HEK293 (cell line): ENCODE measurements around the gene AFG1L.
A peak's percentile ranks its signal among the peaks of the same experiment; 100 is the strongest.

Source experiments
- FEZF1 ChIP-seq: fragments of 450-650 bp; formaldehyde crosslinking; IDR thresholded peaks from 2 replicates; pipeline ENCODE4 v1.5.1; 2016; ENCODE audit warnings: missing biosample characterization, missing genetic modification characterization
- OVOL3 ChIP-seq: fragments of 450-650 bp; formaldehyde crosslinking; IDR thresholded peaks from 2 replicates; pipeline ENCODE4 v1.5.1; 2016; ENCODE audit warnings: missing biosample characterization, missing genetic modification characterization
- PATZ1 ChIP-seq: fragments of 450-650 bp; formaldehyde crosslinking; IDR thresholded peaks from 2 replicates; pipeline ENCODE4 v1.5.1; 2016; ENCODE audit warnings: missing biosample characterization, missing genetic modification characterization
- PRDM10 ChIP-seq: fragments of 450-650 bp; formaldehyde crosslinking; IDR thresholded peaks from 2 replicates; pipeline ENCODE4 v1.5.1; 2016; ENCODE audit warnings: missing biosample characterization, missing genetic modification characterization
- SCRT2 ChIP-seq: fragments of 450-650 bp; formaldehyde crosslinking; IDR thresholded peaks from 2 replicates; pipeline ENCODE4 v1.5.1; 2016; ENCODE audit warnings: missing biosample characterization, missing genetic modification characterization
- WT1 ChIP-seq: fragments of 450-650 bp; formaldehyde crosslinking; IDR thresholded peaks from 2 replicates; pipeline ENCODE4 v1.5.1; 2016; ENCODE audit warnings: missing biosample characterization, missing genetic modification characterization
- ZBTB21 ChIP-seq: fragments of 450-650 bp; formaldehyde crosslinking; IDR thresholded peaks from 2 replicates; pipeline ENCODE4 v1.5.1; 2017; ENCODE audit warnings: missing biosample characterization, missing genetic modification characterization
- ZBTB49 ChIP-seq: fragments of 450-650 bp; formaldehyde crosslinking; IDR thresholded peaks from 2 replicates; pipeline ENCODE4 v1.5.1; 2016; ENCODE audit warnings: missing biosample characterization, missing genetic modification characterization, low read depth
- ZBTB7A ChIP-seq: fragments of 450-650 bp; formaldehyde crosslinking; IDR thresholded peaks from 2 replicates; pipeline ENCODE4 v1.5.1; 2016; ENCODE audit warnings: low read depth, missing biosample characterization, missing genetic modification characterization
- ZIC2 ChIP-seq: fragments of 450-650 bp; formaldehyde crosslinking; IDR thresholded peaks from 2 replicates; pipeline ENCODE4 v1.5.1; 2016; ENCODE audit warnings: missing biosample characterization, missing genetic modification characterization
- ZNF174 ChIP-seq: fragments of 450-650 bp; formaldehyde crosslinking; IDR thresholded peaks from 2 replicates; pipeline ENCODE4 v1.5.0; 2017; ENCODE audit warnings: missing biosample characterization, mild to moderate bottlenecking, missing genetic modification characterization
- ZNF18 ChIP-seq: fragments of 450-650 bp; formaldehyde crosslinking; IDR thresholded peaks from 2 replicates; pipeline ENCODE4 v1.5.1; 2016; ENCODE audit warnings: missing biosample characterization, missing genetic modification characterization
- ZNF184 ChIP-seq: fragments of 450-650 bp; IDR thresholded peaks from 2 replicates; pipeline ENCODE4 v1.5.1; 2018; ENCODE audit warnings: missing biosample characterization, mild to moderate bottlenecking, missing genetic modification characterization
- ZNF211 ChIP-seq: fragments of 450-650 bp; formaldehyde crosslinking; IDR thresholded peaks from 2 replicates; pipeline ENCODE4 v1.5.1; 2016; ENCODE audit warnings: low read depth, missing biosample characterization, missing genetic modification characterization
- ZNF221 ChIP-seq: fragments of 450-650 bp; formaldehyde crosslinking; IDR thresholded peaks from 2 replicates; pipeline ENCODE4 v1.5.1; 2017; ENCODE audit warnings: missing biosample characterization, missing genetic modification characterization, borderline replicate concordance
- ZNF292 ChIP-seq: fragments of 450-650 bp; formaldehyde crosslinking; IDR thresholded peaks from 2 replicates; pipeline ENCODE4 v1.5.1; 2016; ENCODE audit warnings: low read depth, missing biosample characterization, missing genetic modification characterization, borderline replicate concordance
- ZNF302 ChIP-seq: fragments of 450-650 bp; formaldehyde crosslinking; IDR thresholded peaks from 2 replicates; pipeline ENCODE4 v1.5.1; 2016; ENCODE audit warnings: missing biosample characterization, missing genetic modification characterization, low read depth
- ZNF311 ChIP-seq: fragments of 450-650 bp; formaldehyde crosslinking; IDR thresholded peaks from 2 replicates; pipeline ENCODE4 v1.5.1; 2017; ENCODE audit warnings: missing biosample characterization, missing genetic modification characterization, borderline replicate concordance
- ZNF324 ChIP-seq: fragments of 450-650 bp; formaldehyde crosslinking; IDR thresholded peaks from 2 replicates; pipeline ENCODE4 v1.5.1; 2016; ENCODE audit warnings: missing biosample characterization, missing genetic modification characterization
- ZNF521 ChIP-seq: fragments of 450-650 bp; formaldehyde crosslinking; IDR thresholded peaks from 2 replicates; pipeline ENCODE4 v1.5.1; 2017; ENCODE audit warnings: missing biosample characterization, mild to moderate bottlenecking, missing genetic modification characterization
- ZNF530 ChIP-seq: fragments of 450-650 bp; formaldehyde crosslinking; IDR thresholded peaks from 2 replicates; pipeline ENCODE4 v1.5.1; 2016; ENCODE audit warnings: low read depth, missing biosample characterization, missing genetic modification characterization
- ZNF548 ChIP-seq: fragments of 450-650 bp; formaldehyde crosslinking; IDR thresholded peaks from 2 replicates; pipeline ENCODE4 v1.5.1; 2016; ENCODE audit warnings: missing biosample characterization, missing genetic modification characterization
- ZNF624 ChIP-seq: fragments of 450-650 bp; formaldehyde crosslinking; IDR thresholded peaks from 2 replicates; pipeline ENCODE4 v1.5.1; 2017; ENCODE audit warnings: missing biosample characterization, missing genetic modification characterization
- ZNF791 ChIP-seq: fragments of 450-650 bp; formaldehyde crosslinking; IDR thresholded peaks from 2 replicates; pipeline ENCODE4 v1.5.1; 2016; ENCODE audit warnings: missing biosample characterization, missing genetic modification characterization
- ZNF792 ChIP-seq: fragments of 450-650 bp; formaldehyde crosslinking; IDR thresholded peaks from 2 replicates; pipeline ENCODE4 v1.5.1; 2016; ENCODE audit warnings: missing biosample characterization, missing genetic modification characterization
- ZNF843 ChIP-seq: fragments of 450-650 bp; formaldehyde crosslinking; IDR thresholded peaks from 2 replicates; pipeline ENCODE4 v1.5.1; 2016; ENCODE audit warnings: missing biosample characterization, missing genetic modification characterization
- ZSCAN16 ChIP-seq: fragments of 450-650 bp; formaldehyde crosslinking; IDR thresholded peaks from 2 replicates; pipeline ENCODE4 v1.5.1; 2016; ENCODE audit warnings: missing biosample characterization, missing genetic modification characterization
- TF ChIP-seq, protein P1 (sequence below): fragments of 450-650 bp; formaldehyde crosslinking; IDR thresholded peaks from 2 replicates; pipeline ENCODE4 v1.5.1; 2016; ENCODE audit warnings: missing biosample characterization, missing genetic modification characterization, borderline replicate concordance
- TF ChIP-seq, protein P2 (sequence below): IDR thresholded peaks from 2 replicates; pipeline ENCODE4 v1.6.1; 2011; ENCODE audit warnings: mild to moderate bottlenecking, low read depth, low read length, borderline replicate concordance

The AFG1L gene

GRCh38 chr6:108562503-108562993, 267.7 kb downstream of the AFG1L start (continued):
- TF ChIP-seq ZBTB49 (tag by site-specific recombination) (no peak), WT1 (peak; percentile 94), ZBTB21 (tag by site-specific recombination) (peak; percentile 94), ZBTB7A (tag by site-specific recombination) (no peak), ZNF843 (tag by site-specific recombination) (peak; percentile 93), ZNF174 (tag by site-specific recombination) (no peak), ZNF791 (tag by site-specific recombination) (no peak), ZNF211 (no peak), ZIC2 (tag by site-specific recombination) (peak; percentile 96), ZNF792 (tag by site-specific recombination) (0 out of 2 replicates have a peak, but pooled peaks have one; percentile 8), PRDM10 (tag by site-specific recombination) (peak; percentile 72), ZNF311 (tag by site-specific recombination) (no peak), ZNF521 (tag by site-specific recombination) (no peak), ZSCAN16 (no peak), OVOL3 (tag by site-specific recombination) (peak; percentile 77; the same call in 1 of the 2 replicates), ZNF184 (tag by site-specific recombination) (no peak; the same call in 1 of the 2 replicates), ZNF302 (tag by site-specific recombination) (no peak), ZNF530 (tag by site-specific recombination) (no peak), SCRT2 (tag by site-specific recombination) (peak; percentile 41), ZNF18 (tag by site-specific recombination) (peak; percentile 66; the same call in 1 of the 2 replicates), ZNF292 (tag by site-specific recombination) (no peak), ZNF624 (tag by site-specific recombination) (no peak), ZNF324 (tag by site-specific recombination) (peak; percentile 57; the same call in 1 of the 2 replicates), FEZF1 (tag by site-specific recombination) (peak; percentile 91), ZNF221 (tag by site-specific recombination) (no peak), PATZ1 (tag by site-specific recombination) (peak; percentile 88), ZNF548 (tag by site-specific recombination) (no peak)
- TF ChIP-seq, protein P1, sequence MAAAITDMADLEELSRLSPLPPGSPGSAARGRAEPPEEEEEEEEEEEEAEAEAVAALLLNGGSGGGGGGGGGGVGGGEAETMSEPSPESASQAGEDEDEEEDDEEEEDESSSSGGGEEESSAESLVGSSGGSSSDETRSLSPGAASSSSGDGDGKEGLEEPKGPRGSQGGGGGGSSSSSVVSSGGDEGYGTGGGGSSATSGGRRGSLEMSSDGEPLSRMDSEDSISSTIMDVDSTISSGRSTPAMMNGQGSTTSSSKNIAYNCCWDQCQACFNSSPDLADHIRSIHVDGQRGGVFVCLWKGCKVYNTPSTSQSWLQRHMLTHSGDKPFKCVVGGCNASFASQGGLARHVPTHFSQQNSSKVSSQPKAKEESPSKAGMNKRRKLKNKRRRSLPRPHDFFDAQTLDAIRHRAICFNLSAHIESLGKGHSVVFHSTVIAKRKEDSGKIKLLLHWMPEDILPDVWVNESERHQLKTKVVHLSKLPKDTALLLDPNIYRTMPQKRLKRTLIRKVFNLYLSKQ (tag by site-specific recombination): no peak
- TF ChIP-seq, protein P2, sequence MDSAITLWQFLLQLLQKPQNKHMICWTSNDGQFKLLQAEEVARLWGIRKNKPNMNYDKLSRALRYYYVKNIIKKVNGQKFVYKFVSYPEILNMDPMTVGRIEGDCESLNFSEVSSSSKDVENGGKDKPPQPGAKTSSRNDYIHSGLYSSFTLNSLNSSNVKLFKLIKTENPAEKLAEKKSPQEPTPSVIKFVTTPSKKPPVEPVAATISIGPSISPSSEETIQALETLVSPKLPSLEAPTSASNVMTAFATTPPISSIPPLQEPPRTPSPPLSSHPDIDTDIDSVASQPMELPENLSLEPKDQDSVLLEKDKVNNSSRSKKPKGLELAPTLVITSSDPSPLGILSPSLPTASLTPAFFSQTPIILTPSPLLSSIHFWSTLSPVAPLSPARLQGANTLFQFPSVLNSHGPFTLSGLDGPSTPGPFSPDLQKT: no peak
